Measurements from ENCODE around the gene PDSS2.

The PDSS2 gene

GRCh38 chr6:107398001-107398400 is 61.4 kb downstream of the PDSS2 start:
- Histone ChIP-seq H3K4me2 (ENCODE audit: insufficient read depth, low read length) (no peak overlapping the region), H3K27ac (ENCODE audit: low read length) (no peak overlapping the region), H3K27me3 (ENCODE audit: insufficient read depth, low read length, poor library complexity) (no peaks in the 10 kb centered on the region), H3K36me3 (ENCODE audit: insufficient read depth, low read length) (peaks cover 18% of the 10 kb centered on the region; the same call in 1 of the 2 replicates), H4K20me1 (ENCODE audit: insufficient read depth, low read length) (no peaks in the 10 kb centered on the region), H3K4me1 (ENCODE audit: insufficient read depth, low read length) (no peaks in the 10 kb centered on the region), H3K9ac (ENCODE audit: low read depth, low read length) (no peak overlapping the region), H3K79me2 (ENCODE audit: insufficient read depth, low read length) (no peaks in the 10 kb centered on the region), H3K4me3 (ENCODE audit: low read depth in 1 of 2, low read length in 2 of 2) (no peak overlapping the region), H3K9me3 (ENCODE audit: insufficient read depth, low read length, severe bottlenecking) (peaks cover 30% of the 10 kb centered on the region), H2AFZ (ENCODE audit: low read depth, low read length) (no peak overlapping the region)
- ATAC-seq (ENCODE audit: insufficient read depth, low read depth) (no peak), DNase-seq (no peak)
- TF ChIP-seq, protein P1, sequence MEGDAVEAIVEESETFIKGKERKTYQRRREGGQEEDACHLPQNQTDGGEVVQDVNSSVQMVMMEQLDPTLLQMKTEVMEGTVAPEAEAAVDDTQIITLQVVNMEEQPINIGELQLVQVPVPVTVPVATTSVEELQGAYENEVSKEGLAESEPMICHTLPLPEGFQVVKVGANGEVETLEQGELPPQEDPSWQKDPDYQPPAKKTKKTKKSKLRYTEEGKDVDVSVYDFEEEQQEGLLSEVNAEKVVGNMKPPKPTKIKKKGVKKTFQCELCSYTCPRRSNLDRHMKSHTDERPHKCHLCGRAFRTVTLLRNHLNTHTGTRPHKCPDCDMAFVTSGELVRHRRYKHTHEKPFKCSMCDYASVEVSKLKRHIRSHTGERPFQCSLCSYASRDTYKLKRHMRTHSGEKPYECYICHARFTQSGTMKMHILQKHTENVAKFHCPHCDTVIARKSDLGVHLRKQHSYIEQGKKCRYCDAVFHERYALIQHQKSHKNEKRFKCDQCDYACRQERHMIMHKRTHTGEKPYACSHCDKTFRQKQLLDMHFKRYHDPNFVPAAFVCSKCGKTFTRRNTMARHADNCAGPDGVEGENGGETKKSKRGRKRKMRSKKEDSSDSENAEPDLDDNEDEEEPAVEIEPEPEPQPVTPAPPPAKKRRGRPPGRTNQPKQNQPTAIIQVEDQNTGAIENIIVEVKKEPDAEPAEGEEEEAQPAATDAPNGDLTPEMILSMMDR (IDR thresholded peaks at IDR 0.05; ENCODE audit: borderline replicate concordance, extremely low read depth, low read length, poor library complexity, severe bottlenecking): no peak
- TF ChIP-seq EZH2 (IDR thresholded peaks at IDR 0.05; ENCODE audit: borderline replicate concordance, low read depth, low read length, severe bottlenecking): no peak

DNA sequence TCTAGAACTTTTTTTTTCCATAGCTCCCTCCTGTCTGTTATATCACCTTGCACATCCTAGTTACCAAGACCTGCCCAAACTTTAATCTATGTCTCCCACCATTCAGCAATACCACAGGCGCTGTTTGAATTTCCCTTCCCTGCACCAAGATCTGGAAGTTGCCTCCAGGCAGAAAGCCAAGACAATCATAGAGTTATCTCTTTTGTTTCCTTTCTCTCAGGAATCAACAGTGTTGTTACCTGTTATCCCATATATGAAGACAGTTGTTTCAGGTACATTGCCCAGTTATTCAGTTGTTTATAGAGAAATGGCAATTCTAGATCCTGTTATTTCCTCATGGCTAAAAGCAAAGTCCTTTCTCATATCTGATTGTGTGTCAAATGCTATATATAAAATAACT is 63.2 kb downstream of the PDSS2 start:
- Histone ChIP-seq H3K4me3 (ENCODE audit: low read depth in 1 of 2, low read length in 2 of 2) (no peak overlapping the region), H3K27me3 (ENCODE audit: insufficient read depth, low read length, poor library complexity) (no peaks in the 10 kb centered on the region), H3K9ac (ENCODE audit: low read depth, low read length) (no peak overlapping the region), H3K79me2 (ENCODE audit: insufficient read depth, low read length) (no peaks in the 10 kb centered on the region), H4K20me1 (ENCODE audit: insufficient read depth, low read length) (no peaks in the 10 kb centered on the region), H2AFZ (ENCODE audit: low read depth, low read length) (no peak overlapping the region), H3K4me2 (ENCODE audit: insufficient read depth, low read length) (no peak overlapping the region), H3K27ac (ENCODE audit: low read length) (no peak overlapping the region), H3K36me3 (ENCODE audit: insufficient read depth, low read length) (peaks cover 14% of the 10 kb centered on the region; the same call in 1 of the 2 replicates), H3K9me3 (ENCODE audit: insufficient read depth, low read length, severe bottlenecking) (peaks cover 19% of the 10 kb centered on the region), H3K4me1 (ENCODE audit: insufficient read depth, low read length) (no peaks in the 10 kb centered on the region)
- DNase-seq: no peak
- ATAC-seq (ENCODE audit: insufficient read depth, low read depth): no peak
- TF ChIP-seq EZH2 (IDR thresholded peaks at IDR 0.05; ENCODE audit: borderline replicate concordance, low read depth, low read length, severe bottlenecking): no peak
- TF ChIP-seq, protein P1 (IDR thresholded peaks at IDR 0.05; ENCODE audit: borderline replicate concordance, extremely low read depth, low read length, poor library complexity, severe bottlenecking): no peak

- H2AFZ ChIP-seq (ENCODE audit: low read depth, low read length): no peak overlapping the region
- H3K36me3 ChIP-seq (ENCODE audit: insufficient read depth, low read length): peaks cover 8% of the 10 kb centered on the region; the same call in 1 of the 2 replicates
- no peaks in the 10 kb centered on the region for H3K27me3 ChIP-seq (ENCODE audit: insufficient read depth, low read length, poor library complexity)
- H3K4me2 ChIP-seq (ENCODE audit: insufficient read depth, low read length): no peak overlapping the region
- H3K4me1 ChIP-seq (ENCODE audit: insufficient read depth, low read length): no peaks in the 10 kb centered on the region
- no peak for DNase-seq
- no peak for TF ChIP-seq EZH2 (IDR thresholded peaks at IDR 0.05; ENCODE audit: borderline replicate concordance, low read depth, low read length, severe bottlenecking)
- TF ChIP-seq, protein P1 (IDR thresholded peaks at IDR 0.05; ENCODE audit: borderline replicate concordance, extremely low read depth, low read length, poor library complexity, severe bottlenecking): no peak
- ATAC-seq (ENCODE audit: insufficient read depth, low read depth): no peak
- no peak overlapping the region for H3K4me3 ChIP-seq (ENCODE audit: low read depth in 1 of 2, low read length in 2 of 2)
- H4K20me1 ChIP-seq (ENCODE audit: insufficient read depth, low read length): no peaks in the 10 kb centered on the region
- H3K9me3 ChIP-seq (ENCODE audit: insufficient read depth, low read length, severe bottlenecking): peaks cover 19% of the 10 kb centered on the region
- H3K27ac ChIP-seq (ENCODE audit: low read length): no peak overlapping the region
- H3K79me2 ChIP-seq (ENCODE audit: insufficient read depth, low read length): no peaks in the 10 kb centered on the region
- H3K9ac ChIP-seq (ENCODE audit: low read depth, low read length): no peak overlapping the region
Observed at GRCh38 chr6:107392069-107392468, 67.3 kb downstream of the PDSS2 start.
